Measurements from ENCODE around the gene PFDN4. TPM values are rescaled to one million over a fixed set of nuclear protein-coding genes. Genes with fewer than 3 reads are reported as not detected.
A peak's percentile ranks its signal among the peaks of the same experiment; 100 is the strongest.

PFDN4 gene
- total RNA-seq, 1 donor from 2014 or later: 83.5 TPM

GRCh38 chr20:54188132-54188849, 19.6 kb upstream of the PFDN4 start:
- H3K27me3 ChIP-seq (ENCODE audit: control insufficient read depth, insufficient read depth, low read length): no peaks in the 10 kb centered on the region
- no peak for DNase-seq (ENCODE audit: low read depth)
- H3K36me3 ChIP-seq (ENCODE audit: control insufficient read depth, insufficient read depth, low read length): no peaks in the 10 kb centered on the region
- no peak overlapping the region for H3K4me3 ChIP-seq (ENCODE audit: low read depth, low read length)
- no peak for TF ChIP-seq CTCF (IDR thresholded peaks at IDR 0.05; ENCODE audit: insufficient read depth, low read length, severe bottlenecking)
- no peak for FAIRE-seq

GRCh38 chr20:54189630-54190029, 18.3 kb upstream of the PFDN4 start:
- TF ChIP-seq CTCF (IDR thresholded peaks at IDR 0.05; ENCODE audit: insufficient read depth, low read length, severe bottlenecking): no peak
- Histone ChIP-seq H3K4me3 (ENCODE audit: low read depth, low read length) (no peak overlapping the region), H3K36me3 (ENCODE audit: control insufficient read depth, insufficient read depth, low read length) (no peaks in the 10 kb centered on the region), H3K27me3 (ENCODE audit: control insufficient read depth, insufficient read depth, low read length) (no peaks in the 10 kb centered on the region)
- peak; percentile 96 for DNase-seq (ENCODE audit: low read depth)
- FAIRE-seq: no peak

- TF ChIP-seq CTCF (IDR thresholded peaks at IDR 0.05; ENCODE audit: insufficient read depth, low read length, severe bottlenecking): no peak
- Histone ChIP-seq H3K36me3 (ENCODE audit: control insufficient read depth, insufficient read depth, low read length) (no peaks in the 10 kb centered on the region), H3K4me3 (ENCODE audit: low read depth, low read length) (no peak overlapping the region), H3K27me3 (ENCODE audit: control insufficient read depth, insufficient read depth, low read length) (no peaks in the 10 kb centered on the region)
- FAIRE-seq (no peak), DNase-seq (ENCODE audit: low read depth) (no peak)
Observed at GRCh38 chr20:54190217-54190616, 17.7 kb upstream of the PFDN4 start.

GRCh38 chr20:54193817-54194216, 14.1 kb upstream of the PFDN4 start:
- no peak for FAIRE-seq
- Histone ChIP-seq H3K27me3 (ENCODE audit: control insufficient read depth, insufficient read depth, low read length) (no peaks in the 10 kb centered on the region), H3K36me3 (ENCODE audit: control insufficient read depth, insufficient read depth, low read length) (no peaks in the 10 kb centered on the region), H3K4me3 (ENCODE audit: low read depth, low read length) (no peak overlapping the region)
- DNase-seq (ENCODE audit: low read depth): no peak
- no peak for TF ChIP-seq CTCF (IDR thresholded peaks at IDR 0.05; ENCODE audit: insufficient read depth, low read length, severe bottlenecking)

GRCh38 chr20:54194724-54195438, 13.0 kb upstream of the PFDN4 start:
- H3K27me3 ChIP-seq (ENCODE audit: control insufficient read depth, insufficient read depth, low read length): no peaks in the 10 kb centered on the region
- H3K4me3 ChIP-seq (ENCODE audit: low read depth, low read length): no peak overlapping the region
- DNase-seq (ENCODE audit: low read depth) (peak; percentile 78), FAIRE-seq (no peak)
- no peaks in the 10 kb centered on the region for H3K36me3 ChIP-seq (ENCODE audit: control insufficient read depth, insufficient read depth, low read length)
- TF ChIP-seq CTCF (IDR thresholded peaks at IDR 0.05; ENCODE audit: insufficient read depth, low read length, severe bottlenecking): peak; percentile 33

Measured in bronchial epithelial cell (primary cell).